Progenitor cell of endocrine pancreas (in vitro differentiated cells): ENCODE data around the gene DOCK9. TPM values are rescaled to one million over a fixed set of nuclear protein-coding genes. Genes with fewer than 3 reads are reported as not detected.
"Not testable (repeated sequence)": the region's sequence is repeated elsewhere in the genome, so short reads cannot be mapped to it uniquely, and the experiment has no call there.

Experiments
- DNase-seq: peaks from one replicate; pipeline ENCODE4 v3.0.0; 2021; ENCODE audit warnings: low spot score; ENCODE audit not compliant: unreplicated experiment
- H3K27ac Mint-ChIP-seq: 2 replicates; pipeline ENCODE4 v1.8.0; 2021; ENCODE audit warnings: mild to moderate bottlenecking, moderate library complexity, mixed read lengths
- H3K27me3 Mint-ChIP-seq: 2 replicates; pipeline ENCODE4 v1.8.0; 2021; ENCODE audit warnings: mixed read lengths
- H3K36me3 Mint-ChIP-seq: 2 replicates; pipeline ENCODE4 v1.8.0; 2022; ENCODE audit warnings: mixed read lengths; ENCODE audit not compliant: insufficient read depth
- H3K4me1 Mint-ChIP-seq: 2 replicates; pipeline ENCODE4 v1.8.0; 2021; ENCODE audit warnings: low read depth, mixed read lengths
- H3K4me3 Mint-ChIP-seq: 2 replicates; pipeline ENCODE4 v1.8.0; 2021; ENCODE audit warnings: low read depth, mild to moderate bottlenecking, moderate library complexity, mixed read lengths
- H3K9me3 Mint-ChIP-seq: 2 replicates; pipeline ENCODE4 v1.8.0; 2021; ENCODE audit warnings: low read depth, mixed read lengths
- total RNA-seq: library from RNA; stranded (reverse); gene quantifications from 2 replicates; pipeline ENCODE4 v1.2.1, GENCODE V29; 2021
- TF ChIP-seq, protein P1 (sequence below): fragments of 200-600 bp; sonication (generic); IDR thresholded peaks from one replicate; pipeline ENCODE4 v1.5.0; 2021; ENCODE audit warnings: antibody characterized with exemption, mild to moderate bottlenecking; ENCODE audit not compliant: unreplicated experiment

The DOCK9 gene
- total RNA-seq, 1 donor from 2014 or later: 35.7 TPM

DNA sequence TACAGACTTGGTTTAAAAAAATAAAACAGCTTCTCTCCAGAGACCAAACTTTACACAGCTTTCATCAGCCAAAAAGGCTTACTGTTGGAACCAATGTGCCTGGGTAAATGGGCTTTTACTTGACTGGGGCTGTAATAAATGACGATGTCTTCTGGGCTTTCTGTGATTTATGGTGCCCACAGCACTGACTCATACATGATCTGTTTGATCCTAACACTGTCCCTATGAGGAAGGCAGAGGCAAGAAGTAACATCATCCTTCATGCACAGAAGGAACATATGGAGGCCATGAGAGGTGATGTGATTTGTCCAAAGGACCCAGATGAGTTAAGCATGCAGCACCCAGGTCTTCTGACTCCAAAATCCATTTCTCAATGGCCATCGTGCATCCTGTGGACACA lies 77.4 kb downstream of the DOCK9 start:
- no peak overlapping the region for H3K4me3 Mint-ChIP-seq
- H3K36me3 Mint-ChIP-seq: peaks cover 8% of the 10 kb centered on the region
- no peaks in the 10 kb centered on the region for H3K9me3 Mint-ChIP-seq
- H3K27ac Mint-ChIP-seq: no peak overlapping the region
- no peak for DNase-seq
- TF ChIP-seq, protein P1, sequence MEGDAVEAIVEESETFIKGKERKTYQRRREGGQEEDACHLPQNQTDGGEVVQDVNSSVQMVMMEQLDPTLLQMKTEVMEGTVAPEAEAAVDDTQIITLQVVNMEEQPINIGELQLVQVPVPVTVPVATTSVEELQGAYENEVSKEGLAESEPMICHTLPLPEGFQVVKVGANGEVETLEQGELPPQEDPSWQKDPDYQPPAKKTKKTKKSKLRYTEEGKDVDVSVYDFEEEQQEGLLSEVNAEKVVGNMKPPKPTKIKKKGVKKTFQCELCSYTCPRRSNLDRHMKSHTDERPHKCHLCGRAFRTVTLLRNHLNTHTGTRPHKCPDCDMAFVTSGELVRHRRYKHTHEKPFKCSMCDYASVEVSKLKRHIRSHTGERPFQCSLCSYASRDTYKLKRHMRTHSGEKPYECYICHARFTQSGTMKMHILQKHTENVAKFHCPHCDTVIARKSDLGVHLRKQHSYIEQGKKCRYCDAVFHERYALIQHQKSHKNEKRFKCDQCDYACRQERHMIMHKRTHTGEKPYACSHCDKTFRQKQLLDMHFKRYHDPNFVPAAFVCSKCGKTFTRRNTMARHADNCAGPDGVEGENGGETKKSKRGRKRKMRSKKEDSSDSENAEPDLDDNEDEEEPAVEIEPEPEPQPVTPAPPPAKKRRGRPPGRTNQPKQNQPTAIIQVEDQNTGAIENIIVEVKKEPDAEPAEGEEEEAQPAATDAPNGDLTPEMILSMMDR: no peak
- no peaks in the 10 kb centered on the region for H3K4me1 Mint-ChIP-seq
- no peaks in the 10 kb centered on the region for H3K27me3 Mint-ChIP-seq

DNA sequence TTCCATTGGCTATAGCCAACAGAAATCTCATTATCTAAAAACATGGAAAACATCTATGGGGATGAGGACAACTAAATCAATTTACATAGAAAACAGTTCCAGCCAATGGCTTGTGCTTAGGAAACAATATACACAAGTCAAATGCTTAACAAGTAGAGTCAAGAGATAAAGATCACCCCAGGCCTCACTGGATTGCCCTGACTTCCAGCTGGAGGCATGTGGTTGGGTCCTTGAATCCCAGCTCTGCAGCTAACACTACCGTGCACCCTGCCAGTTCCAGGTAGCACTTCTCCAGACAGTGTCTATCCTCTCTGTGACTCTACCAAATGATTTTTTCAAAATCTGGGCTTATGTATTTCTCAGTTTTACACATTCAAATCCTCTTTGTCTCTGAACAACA lies 80.2 kb downstream of the DOCK9 start:
- no peak for DNase-seq
- TF ChIP-seq, protein P1: no peak
- Mint-ChIP-seq H3K27me3 (no peaks in the 10 kb centered on the region), H3K4me3 (no peak overlapping the region), H3K4me1 (no peaks in the 10 kb centered on the region), H3K36me3 (peaks cover 9% of the 10 kb centered on the region), H3K9me3 (no peaks in the 10 kb centered on the region), H3K27ac (no peak overlapping the region)

DNA sequence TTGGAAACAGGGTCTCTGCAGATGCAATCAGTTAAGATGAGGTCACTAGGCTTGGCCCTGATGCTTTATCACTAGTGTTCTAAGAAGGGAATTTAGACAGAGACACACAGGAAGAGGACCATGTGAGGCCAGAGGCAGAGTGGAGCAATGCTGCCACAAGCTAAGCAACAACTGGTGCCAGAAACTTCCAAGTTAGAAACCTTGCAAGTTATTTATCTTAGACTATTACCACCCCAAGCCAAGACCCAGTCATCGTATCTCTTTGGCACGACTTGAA lies 81.1 kb downstream of the DOCK9 start:
- Mint-ChIP-seq H3K36me3 (peaks cover 7% of the 10 kb centered on the region), H3K27ac (no peak overlapping the region), H3K4me3 (no peak overlapping the region), H3K4me1 (no peaks in the 10 kb centered on the region), H3K27me3 (no peaks in the 10 kb centered on the region), H3K9me3 (no peaks in the 10 kb centered on the region)
- TF ChIP-seq, protein P1: no peak
- no peak for DNase-seq

DNA sequence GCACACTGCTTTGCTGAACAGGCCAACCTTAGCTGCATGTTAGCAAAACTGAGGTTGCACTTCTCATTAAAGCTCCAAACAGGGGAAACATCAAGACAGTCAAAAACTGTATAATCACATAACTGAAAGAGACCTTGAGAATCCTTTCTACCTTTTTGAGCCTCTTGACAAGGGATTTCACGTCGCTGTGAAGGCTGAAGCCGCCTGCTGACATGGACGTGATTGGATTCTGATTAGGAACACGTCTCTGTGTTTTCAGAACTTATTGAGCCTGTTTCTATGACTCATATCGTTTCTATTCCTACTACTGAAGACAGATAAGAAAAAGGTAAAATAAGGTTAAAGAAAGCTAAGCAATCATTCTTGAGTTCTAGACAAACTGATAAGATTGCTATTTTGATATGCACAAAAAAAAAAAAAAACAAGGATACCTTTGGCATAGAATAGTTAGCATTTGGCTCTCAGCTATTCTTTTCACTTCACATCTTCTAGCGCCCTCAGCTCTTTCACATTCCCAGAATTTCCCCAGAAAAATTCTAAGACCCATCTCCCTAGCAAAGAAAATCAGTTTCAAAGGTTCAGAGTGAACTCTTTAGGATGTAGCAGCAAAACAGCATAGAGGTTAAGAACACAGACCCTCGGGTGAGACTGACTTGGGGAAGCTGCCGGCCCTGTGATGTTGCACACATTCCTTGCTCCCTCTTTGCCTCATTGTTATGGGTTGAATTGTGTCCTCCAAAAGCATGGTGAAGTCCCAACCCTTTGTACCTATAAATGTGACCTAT lies 81.6 kb downstream of the DOCK9 start:
- Mint-ChIP-seq H3K9me3 (no peaks in the 10 kb centered on the region), H3K36me3 (peaks cover 5% of the 10 kb centered on the region), H3K27ac (no peak overlapping the region), H3K27me3 (no peaks in the 10 kb centered on the region), H3K4me3 (no peak overlapping the region), H3K4me1 (no peaks in the 10 kb centered on the region)
- TF ChIP-seq, protein P1: no peak
- no peak for DNase-seq

DNA sequence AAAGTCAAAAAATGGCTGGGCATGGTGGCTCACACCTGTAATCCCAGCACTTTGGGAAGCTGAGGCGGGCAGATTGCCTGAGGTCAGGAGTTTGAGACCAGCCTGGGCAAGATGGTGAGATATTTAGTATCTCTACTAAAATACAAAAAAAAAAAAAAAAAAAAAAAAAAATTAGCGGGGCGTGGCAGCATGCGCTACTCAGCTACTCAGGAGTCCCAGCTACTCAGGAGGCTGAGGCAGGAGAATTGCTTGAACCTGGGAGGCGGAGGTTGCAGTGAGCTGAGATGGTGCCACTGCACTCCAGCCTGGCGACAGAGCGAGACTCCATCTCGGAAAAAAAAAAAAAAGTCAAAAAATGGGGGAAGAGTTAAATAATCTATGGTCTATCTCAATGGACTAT lies 83.0 kb downstream of the DOCK9 start:
- H3K4me1 Mint-ChIP-seq, H3K27me3 Mint-ChIP-seq, H3K9me3 Mint-ChIP-seq, DNase-seq, H3K4me3 Mint-ChIP-seq, H3K36me3 Mint-ChIP-seq, H3K27ac Mint-ChIP-seq: not testable (repeated sequence)

DNA sequence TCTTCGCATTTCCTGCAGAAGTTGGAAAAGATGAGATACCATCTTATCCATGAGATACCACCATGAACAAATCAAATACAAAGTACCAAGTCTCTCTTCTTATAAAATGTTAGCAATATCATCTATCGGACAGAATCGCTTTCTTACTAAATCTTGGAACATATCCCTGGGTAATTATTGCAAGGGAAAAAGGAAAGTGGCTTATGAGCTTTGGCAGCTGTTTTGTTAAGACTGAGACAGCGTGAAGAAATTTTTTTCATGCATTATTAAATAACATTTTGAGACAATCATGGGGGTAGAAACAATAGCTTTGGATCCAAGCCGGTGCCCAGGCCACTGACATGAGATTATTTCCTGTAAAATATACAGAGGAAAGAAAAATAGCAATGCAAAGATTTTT lies 84.5 kb downstream of the DOCK9 start:
- Mint-ChIP-seq H3K4me3 (no peak overlapping the region), H3K4me1 (no peaks in the 10 kb centered on the region), H3K9me3 (no peaks in the 10 kb centered on the region), H3K36me3 (peaks cover 5% of the 10 kb centered on the region), H3K27me3 (no peaks in the 10 kb centered on the region), H3K27ac (no peak overlapping the region)
- TF ChIP-seq, protein P1: no peak
- DNase-seq: no peak
